A172 (cell line): ENCODE data around the gene HOXA11. TPM values are rescaled to one million over a fixed set of nuclear protein-coding genes. Genes with fewer than 3 reads are reported as not detected.
A peak's percentile ranks its signal among the peaks of the same experiment; 100 is the strongest.

ENCODE experiments used
- DNase-seq: peaks from one replicate; pipeline ENCODE4 v3.0.0-alpha.2; 2015; ENCODE audit warnings: low spot score
- total RNA-seq: library from RNA; depleted of rRNA; stranded (reverse); fragments of >200 nt; shearing (Covaris generic); gene quantifications from 2 replicates; pipeline ENCODE4 v1.2.3, GENCODE V29; 2014

HOXA11 gene
- total RNA-seq, 1 experiment from 2014 or later, result 1.2 TPM

DNA sequence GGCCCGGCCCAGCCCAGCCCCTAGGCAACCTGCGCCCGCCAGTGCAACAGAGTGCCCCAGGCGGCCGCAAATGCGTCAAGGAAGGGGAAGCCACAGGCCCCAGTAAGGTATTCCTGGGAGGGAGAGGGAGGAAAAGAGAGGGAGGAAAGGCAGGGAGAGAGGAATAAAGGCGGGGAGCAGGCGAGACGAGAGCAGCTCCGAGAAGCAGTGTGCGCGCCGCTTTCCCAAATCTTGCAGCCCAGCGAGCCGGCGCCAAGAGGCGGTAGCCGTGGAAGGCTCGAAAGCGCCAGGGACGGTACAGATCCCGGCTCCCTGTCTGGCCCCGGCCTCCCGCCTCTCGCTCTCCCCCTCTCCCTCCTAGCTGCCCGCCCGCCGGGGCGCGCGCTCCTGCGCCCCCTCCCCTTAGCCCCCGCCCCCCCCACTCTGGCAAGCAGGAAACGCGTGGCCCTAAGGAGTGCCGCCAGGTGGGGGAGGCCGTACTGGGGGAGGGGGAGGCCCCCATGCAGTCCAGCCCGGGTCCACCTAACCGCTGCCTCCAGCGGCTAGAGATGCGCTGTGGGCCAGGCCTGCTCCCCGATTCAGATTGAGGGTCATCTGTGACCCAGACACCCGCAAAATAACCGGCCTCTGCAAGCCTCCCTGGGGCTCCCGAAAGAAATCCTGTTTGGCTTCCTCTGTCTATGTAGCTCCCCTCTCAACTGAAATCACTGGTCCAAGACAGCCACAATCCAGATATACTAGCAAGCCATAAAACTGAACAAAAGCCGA is 15.2 kb downstream of the HOXA11 start:
- DNase-seq, result peak; percentile 68

DNA sequence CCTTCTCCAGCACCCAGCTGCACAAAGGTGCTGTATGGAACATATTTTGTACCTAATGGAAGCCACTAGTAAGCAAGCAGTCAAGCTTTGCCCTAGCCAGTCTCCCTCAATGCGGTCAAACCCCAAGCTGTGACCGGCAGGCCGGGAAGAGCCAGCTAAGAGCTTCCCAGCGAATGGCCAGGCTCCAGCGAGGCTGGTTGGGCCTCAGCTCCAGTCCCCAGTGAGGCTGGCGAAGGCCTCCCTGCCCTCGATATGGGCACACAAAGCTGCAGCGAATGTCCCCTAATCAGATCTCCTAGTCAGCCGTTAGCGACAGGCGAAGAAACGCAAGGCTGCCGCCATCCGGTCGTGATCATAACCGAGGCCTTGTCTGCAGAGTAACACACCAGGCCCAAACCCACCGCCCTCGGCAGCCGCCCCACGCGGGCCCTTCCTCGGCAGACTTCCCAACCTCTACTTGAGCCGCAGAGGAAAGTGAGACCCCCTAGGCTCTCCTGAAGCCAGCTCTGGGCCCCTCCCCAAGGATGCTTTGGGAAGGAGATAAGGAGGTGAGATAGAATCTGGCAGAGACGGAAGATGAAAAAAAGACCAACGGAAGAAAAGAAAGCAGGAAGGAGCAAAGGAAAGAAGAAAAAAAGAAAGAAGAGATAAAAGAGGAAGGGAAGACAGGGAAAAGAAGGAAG is 16.6 kb downstream of the HOXA11 start:
- peak; percentile 55 for DNase-seq

DNA sequence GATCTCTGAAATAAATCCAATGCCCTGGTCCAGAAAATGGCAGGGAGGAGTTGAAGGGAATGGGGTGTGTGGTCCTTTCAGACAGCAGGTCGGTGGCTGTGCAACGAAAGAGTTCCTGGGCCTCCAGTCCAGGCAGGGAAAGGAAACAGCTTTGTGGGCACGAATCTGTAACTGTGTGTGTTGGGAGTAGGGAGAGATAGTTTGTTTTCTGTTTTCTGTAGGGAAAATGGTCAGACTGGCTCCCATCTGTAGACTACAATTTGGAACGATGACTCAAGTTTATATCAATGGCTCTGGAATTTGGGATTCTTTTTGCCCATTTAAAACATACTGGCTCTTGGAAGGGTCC is 17.1 kb downstream of the HOXA11 start:
- DNase-seq, result no peak

DNA sequence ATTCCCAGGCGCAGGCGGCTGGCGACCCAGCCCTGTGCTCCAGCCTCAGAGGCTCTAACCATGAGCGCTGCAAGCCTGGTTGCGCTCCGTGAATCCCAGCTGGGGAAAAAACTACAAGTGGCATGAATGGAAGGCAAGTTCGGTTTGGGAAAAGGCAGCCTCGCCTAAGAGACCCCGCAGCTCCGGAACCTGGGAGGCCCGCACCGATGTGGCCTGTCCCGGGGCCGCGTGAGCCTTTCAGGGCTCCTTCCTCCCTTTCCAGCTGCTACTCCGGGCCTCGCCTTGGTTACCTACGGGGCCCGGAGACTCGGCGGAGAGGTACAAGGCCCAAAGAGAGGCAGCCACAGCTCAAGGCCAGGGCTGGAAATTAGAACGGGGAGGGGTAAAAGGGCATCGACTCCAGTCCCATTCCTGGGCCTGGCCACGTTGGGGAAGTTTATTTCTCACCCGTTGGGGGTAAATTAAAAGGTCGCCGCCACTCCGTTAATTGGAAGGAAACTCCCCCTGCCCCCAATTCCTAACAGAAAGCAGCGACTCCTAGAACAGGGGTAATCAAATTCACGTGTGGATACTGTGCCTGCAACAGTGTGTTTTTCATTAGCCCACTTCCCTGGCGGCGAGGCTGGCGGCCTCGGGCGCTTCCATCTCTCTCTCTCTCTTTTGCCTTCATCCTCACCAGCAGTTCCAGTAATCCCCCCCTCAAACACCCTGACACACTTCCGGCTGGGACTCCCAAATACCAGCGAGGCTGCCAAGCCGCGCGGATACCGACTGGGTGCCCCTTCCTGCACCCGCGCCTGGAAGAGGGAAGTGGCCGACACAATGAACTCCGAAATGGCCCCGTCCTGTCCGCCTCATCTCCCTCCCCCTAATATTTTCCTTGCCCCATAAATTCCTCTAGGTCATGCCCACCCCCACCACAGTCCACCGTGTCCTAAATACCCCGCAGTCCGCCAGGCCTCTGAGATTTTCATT is 18.2 kb downstream of the HOXA11 start:
- peak; percentile 71 for DNase-seq

DNA sequence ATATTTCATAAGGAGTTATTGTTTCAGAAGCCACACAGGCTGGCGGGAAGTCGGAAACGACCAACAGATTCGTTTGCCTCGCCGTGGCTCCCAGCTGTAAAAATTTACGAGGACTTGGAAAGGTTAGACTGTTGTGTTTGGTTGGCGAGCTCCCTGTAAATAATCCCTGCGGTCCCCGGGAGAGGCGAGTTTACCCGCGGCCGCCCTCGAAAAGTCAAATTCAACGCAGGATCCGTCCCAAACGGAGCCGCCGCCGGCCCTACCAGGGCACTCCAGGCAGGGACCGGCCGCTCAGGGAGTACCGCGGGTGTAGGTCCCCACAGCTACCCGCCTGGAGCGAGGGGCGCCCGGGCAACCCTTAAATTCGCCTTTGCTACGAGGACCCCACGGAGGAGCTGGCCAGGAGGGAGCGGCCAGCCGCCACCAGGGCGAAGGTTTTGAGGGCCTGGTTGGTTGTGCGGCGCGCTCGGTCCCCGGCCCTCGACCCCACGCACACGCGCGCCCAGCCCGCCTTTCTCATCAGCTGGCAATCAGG is 19.0 kb downstream of the HOXA11 start:
- no peak for DNase-seq

DNA sequence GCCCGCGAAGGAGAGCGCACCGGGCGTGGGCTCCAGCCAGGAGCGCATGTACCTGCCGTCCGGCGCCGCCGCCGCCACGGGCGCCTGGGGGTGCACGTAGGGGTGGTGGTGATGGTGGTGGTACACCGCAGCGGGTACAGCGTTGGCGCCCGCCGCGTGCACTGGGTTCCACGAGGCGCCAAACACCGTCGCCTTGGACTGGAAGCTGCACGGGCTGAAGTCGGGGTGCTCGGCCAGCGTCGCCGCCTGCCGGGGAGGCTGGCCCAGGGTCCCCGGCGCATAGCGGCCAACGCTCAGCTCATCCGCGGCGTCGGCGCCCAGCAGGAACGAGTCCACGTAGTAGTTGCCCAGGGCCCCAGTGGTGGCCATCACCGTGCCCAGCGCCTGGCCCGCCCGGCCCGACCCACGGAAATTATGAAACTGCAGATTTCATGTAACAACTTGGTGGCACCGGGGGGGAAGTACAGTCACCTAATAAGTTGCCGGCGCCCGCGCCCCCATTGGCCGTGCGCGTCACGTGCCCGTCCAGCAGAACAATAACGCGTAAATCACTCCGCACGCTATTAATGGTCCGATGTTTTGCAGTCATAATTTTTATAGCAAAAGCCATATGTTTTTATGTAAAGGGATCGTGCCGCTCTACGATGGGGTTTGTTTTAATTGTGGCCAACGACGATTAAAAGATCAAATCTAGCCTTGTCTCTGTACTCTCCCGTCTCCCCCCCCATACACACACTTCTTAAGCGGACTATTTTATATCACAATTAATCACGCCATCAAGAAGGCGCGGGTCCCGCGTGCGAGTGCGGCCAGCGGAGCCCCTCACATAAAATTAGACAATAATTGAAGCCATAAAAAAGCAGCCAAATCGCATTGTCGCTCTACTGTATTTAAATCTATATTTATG is 19.7 kb downstream of the HOXA11 start, which contains the start of gene HOXA9:
TSS of gene HOXA9 (minus strand) at position 449 of the 907 bp plus-strand sequence. CDS start at position 369, 80 bp downstream.
- DNase-seq, result peak; percentile 85

DNA sequence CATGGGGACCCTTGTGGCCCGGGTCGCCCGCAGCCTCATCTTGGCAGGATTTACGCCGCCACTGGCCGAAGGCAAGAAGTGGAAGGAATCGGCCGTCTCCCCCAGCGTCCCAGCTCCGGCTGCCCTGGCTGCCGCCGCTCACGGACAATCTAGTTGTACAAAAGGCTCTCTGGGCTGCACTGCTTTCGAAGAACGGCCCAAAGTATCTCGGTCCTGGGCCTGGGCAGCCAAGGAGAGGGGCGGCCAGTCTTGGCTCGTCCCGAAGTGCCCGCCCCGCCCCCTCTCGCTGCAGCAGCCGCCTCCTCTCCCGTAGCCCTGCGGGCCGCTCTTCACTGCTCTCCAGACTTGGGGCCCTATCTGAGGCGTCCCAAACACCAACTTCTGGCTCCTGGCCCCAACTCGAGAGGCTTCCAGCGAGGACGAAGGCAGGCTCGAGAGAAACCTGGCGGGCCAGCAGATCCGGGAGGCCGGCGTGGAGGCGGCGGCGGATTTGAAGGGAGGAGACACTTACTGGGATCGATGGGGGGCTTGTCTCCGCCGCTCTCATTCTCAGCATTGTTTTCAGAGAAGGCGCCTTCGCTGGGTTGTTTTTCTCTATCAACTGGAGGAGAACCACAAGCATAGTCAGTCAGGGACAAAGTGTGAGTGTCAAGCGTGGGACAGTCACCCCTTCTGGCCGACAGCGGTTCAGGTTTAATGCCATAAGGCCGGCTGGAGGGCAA is 20.5 kb downstream of the HOXA11 start:
- peak; percentile 21 for DNase-seq

DNA sequence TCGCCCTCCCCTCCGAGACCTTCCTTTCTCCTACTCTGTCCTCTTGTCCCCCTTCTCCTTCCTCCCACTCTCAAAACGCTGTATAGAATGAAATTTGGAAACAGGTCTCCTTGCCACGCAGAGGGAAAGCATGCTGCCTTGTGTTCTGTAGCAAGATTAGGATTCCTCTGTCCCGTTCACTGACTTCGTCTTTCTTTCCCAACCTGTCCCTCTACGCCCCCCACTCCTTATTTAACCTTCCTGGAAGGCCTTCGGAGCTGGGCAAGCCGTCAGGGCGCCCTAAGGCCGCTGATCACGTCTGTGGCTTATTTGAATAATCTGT is 21.0 kb downstream of the HOXA11 start:
- DNase-seq, result peak; percentile 20

DNA sequence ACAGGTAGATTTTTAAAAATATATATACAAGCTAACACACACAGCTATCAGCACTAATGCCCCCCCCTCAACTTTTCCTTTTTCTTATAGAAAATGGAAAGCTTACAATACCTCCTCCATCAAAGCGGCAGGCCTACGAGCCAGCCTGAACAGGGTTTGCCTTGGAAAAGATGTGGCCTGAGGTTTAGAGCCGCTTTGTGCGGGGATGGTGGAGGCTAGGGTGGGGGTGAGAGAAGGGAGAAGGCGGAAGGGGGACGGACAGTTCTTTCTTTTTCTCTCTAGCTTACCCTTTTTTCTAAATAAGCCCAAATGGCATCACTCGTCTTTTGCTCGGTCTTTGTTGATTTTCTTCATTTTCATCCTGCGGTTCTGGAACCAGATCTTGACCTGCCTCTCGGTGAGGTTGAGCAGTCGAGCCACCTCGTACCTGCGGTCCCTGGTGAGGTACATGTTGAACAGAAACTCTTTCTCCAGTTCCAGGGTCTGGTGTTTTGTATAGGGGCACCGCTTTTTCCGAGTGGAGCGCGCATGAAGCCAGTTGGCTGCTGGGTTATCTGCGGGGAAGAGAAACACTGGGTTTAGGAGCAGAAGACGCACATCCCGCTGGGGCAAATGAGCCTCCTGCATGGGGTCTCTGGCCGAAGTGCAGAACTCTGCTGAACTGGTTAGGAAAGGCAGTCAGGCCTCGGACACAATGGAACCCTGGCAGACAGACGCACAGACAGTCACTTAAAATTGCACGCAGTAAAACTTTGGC is 21.6 kb downstream of the HOXA11 start:
- DNase-seq, result no peak

DNA sequence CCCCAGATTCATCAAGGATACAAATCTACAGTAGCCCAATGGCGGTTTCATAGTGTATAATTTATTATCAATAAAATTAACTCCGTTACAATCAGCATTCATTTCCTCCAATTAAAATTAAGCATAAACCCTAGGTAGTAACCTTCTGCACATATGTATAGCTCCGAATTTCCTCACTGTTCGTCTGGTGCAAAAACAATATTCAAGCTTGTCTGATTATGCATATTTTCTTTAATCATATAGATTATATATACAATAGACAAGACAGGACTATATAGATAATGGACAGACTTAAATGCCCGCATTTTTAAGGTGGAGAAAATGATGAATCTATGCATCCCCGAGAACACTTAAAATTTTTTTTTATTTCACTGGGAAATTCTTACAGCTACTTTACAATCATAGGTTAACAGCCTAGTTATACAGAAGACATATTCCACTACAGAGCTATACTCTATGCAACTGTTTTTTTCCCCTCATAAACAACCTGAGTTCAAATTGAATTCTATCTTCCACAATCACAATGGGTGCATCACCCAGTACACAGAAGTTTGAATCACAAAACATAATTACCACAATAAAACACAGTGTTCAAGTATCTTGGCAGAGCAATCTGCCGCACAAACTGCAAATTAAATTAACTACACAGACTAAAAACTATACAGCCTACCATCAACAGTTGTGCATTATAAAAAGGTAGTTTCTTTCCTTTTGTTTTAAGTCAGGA is 22.3 kb downstream of the HOXA11 start:
- no peak for DNase-seq

DNA sequence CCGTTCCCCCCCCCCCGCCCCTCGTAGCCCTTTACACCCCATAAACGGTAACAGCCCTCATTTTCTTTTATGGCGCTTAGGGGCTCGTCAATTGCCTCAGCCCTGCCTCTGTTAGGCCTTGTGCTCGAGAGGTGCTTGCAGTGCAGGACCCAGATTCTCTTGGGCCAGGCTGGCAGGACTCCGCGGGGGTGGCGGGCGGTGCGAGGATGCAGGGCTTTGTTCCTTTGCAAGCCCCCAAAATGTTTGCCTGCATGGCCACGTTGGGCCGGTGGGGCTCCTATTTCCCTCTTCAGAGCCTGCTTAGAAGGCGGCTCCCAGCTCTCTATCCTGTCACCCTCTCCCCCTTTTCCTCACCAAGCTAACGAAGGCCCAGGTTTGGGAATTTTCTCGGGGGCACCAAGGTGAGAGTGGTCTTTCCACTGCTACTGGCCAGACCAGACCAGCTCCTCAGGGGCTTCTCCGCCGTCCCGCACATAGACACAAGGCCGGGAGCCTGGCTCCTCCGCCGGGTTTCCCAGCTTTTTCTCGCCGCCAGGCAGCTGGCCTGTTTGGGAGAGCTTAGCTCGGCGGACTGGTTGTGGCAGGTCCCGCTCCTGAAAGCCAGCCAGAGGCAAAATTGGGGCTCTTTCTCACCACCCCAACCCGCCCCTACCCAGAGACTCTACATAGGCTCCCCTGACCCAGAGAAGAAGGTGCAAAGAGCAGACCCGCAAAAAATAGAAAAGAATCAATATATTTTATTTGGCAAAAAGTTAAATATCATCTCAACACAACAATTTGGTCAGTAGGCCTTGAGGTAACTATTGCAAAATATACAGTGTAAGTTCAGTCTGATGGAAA is 23.1 kb downstream of the HOXA11 start:
- no peak for DNase-seq

DNA sequence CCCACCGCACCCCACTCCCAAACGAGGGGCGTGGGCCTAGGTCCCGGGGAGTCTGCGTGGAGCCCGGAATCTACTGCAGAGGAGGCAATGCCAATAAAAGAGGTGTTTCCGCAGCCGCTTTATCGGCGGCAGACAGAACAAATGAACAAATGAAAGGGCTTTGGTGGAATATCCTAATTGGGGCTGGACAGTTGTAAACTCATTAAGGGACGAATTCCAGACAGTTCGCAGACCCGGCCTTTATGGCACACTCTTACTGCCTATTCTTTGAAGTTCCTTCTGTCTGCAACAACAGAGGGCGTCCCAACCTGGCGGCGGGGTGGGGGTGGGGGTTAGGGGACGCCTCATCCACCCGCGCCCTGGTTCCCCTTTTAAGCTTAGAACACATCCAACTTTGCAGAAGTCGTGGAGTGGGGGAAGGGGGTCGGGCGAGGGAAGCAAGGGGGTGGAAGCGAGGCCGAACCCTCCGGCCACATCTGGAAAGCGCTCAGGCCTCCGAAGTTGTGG is 23.8 kb downstream of the HOXA11 start:
- DNase-seq, result peak; percentile 48

DNA sequence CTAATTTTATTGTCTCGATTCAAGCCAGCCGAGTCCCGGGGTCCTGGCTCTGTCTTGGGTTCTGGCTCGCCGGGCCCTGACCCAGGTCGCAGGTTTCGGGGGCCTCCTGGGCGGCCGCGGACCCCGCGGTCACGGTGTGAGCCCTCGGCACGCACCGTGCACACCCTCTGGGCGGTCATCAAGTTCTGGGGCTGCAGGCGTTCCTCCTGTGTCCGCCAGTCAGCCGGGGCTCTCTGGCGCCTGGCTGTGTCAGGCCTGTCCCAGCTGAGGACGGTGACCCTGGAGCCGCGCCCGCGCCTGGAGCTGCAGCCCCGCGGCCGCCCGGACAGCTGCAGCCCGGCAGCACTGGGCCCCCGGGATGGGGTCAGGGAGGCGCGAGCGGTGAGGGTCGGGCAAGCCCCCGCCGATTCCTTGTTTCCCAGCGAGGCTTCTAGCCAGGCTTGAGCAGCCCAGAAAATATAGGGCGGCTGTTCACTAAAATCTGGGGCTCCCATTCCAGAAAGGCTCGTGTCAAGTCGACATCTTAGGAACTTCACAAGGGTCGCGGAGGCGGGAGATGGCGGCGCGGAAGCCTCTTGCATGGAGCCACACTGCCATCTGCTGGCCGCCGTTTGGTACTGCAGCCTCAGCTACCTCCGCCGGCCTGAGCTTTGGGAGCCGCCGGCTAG is 24.4 kb downstream of the HOXA11 start:
- DNase-seq, result peak; percentile 61

DNA sequence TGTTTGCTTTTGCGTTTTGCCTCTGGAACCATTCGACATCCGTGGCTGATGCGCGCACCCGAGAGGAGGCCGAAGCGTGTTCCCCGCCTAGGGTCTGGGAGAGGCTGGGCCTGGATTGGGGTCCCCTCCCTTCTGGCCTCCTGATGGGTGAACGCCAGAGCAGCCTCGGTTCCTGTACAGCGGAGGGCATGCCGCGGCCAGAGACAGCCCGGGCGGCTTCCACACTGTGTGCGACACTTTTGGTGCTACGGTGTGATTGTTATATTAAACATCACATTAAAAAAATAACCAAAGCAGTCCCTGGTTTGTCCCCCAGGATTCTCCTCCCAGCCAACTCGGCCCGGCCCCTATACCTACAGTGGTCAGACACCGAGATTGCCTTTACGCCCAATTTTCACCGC is 24.9 kb downstream of the HOXA11 start:
- no peak for DNase-seq

DNA sequence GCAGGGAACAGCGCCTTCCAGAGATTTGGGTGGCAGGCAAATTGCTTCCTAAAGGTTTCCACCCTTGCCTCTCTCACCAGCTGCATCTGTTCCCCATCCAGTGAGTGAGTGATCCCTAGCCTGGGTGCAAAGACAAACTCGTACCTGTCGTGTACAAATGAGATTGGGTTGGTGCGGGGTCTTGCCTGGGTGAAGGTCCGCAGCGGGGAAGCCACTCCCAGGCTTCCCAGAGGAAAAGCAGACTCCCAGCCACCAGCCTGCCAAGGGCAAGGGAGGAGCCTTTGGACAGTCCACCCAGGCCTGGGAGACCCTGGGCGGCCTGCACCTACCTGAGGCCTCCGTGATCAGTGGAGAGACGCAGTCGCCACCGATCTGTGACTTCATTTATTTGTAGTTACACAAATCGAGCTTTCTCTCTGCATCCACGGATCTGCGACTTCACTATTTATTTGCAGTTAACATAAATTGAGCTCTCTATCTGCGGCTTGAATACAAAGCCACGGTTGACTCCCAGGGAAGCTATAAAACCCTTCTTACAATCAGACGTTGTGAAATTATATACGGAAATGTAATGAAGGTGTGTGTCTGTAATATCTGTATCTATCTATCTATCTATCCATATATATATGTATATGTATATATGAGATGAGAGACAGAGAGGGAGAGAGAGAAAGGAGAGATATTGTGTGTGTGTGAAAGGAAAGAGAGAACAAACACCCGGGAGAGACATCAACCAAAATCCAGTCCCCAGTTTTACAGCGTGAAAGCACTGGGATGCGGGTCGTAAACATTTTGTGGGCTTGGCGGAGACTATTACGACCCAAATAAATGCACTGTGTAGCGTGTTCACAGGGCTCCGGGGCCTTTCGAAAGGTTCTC is 25.5 kb downstream of the HOXA11 start:
- DNase-seq, result no peak
